Colon (tissue), 2 donors: ENCODE measurements around the gene MAST4.

Experiments
- FAIRE-seq: peaks from 2 replicates; lab custom pipeline; 2012; peaks lifted over from hg19 to GRCh38; lab: Jason Lieb, UNC
- donor health status: control.
- donor health status: control.

MAST4 gene

GRCh38 chr5:67135381-67135984, 539.3 kb downstream of the MAST4 start:
- no peak for FAIRE-seq

DNA sequence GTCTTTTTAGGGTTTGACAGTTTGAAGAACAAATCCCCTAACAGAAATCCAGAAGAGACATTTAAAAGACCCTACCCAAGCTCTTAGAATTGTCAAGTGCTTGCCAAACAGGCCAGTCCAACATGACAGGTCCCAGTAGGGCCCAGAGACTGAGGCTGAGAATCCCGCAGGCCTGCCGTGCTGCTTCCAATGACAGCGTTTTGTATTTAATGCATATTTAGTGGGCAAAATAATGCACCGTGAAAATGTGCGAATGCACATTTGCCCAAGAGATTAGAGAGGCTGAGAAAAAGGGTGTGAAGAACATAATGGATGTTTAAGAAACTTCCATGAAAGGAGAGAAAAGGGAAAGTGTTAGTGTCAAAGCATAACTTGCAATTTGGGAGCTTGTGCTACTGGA, 542.8 kb downstream of the MAST4 start:
- FAIRE-seq, result no peak

DNA sequence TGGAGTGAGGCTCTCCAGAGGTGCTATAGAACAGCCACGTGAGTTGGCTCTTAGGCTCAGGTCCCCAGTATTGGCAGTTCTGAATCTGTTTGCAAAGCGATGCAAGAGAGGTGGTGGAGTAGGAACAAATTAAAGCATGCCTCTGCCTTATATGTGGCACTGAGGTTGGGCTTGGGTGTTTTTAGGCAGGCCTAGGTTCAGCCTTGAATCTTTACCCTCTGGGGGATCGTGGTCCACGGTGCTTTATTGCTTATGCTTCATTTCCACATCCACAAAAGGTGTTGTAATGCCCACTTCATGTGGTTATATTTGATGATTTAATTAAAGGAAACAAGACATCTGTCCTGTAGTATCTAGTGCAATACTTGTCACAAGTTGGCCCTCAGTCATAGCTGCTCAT, 544.2 kb downstream of the MAST4 start:
- FAIRE-seq, result no peak

GRCh38 chr5:67141644-67142043, 545.5 kb downstream of the MAST4 start:
- FAIRE-seq, result no peak

DNA sequence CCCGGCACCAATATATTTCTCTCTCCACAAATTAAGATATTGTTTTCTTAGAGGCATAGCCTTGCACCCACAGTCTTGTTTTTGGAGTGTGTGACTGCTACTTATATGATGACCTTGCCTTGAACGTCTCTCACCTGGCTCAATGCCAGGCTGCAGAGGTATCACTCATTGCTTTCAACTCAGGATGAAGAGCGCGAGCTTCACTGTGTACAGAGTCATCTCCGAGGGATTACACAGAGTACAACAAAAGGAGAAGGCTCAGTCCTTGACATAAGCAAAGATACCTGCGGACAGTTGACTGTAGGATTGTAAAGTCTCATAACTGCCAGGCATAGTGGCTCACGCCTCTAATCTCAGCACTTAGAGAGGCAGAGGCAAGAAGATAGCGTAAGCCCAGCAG, 546.6 kb downstream of the MAST4 start:
- no peak for FAIRE-seq

GRCh38 chr5:67143549-67143948, 547.4 kb downstream of the MAST4 start:
- no peak for FAIRE-seq

DNA sequence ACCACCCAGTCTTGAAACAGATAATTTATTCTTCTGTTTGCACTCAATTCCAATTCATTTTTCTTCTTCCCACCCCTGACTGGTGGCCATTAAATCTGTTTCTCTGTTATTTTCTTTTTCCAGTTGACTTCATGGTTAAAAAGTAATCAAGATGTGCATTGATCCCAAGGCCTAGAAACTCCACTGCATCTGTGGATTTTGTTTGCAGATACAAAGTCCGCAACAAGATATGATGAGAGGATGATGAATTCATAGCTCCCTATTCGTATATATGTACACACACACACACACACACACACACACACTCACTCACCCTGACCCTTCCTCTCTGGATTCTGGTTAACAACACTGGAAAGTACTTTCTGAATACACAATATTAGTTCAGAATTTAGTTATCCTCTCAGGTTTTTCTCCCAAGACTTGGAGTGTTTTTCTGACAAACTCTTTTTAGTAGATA, 548.0 kb downstream of the MAST4 start:
- no peak for FAIRE-seq

GRCh38 chr5:67146574-67146973, 550.4 kb downstream of the MAST4 start:
- no peak for FAIRE-seq

DNA sequence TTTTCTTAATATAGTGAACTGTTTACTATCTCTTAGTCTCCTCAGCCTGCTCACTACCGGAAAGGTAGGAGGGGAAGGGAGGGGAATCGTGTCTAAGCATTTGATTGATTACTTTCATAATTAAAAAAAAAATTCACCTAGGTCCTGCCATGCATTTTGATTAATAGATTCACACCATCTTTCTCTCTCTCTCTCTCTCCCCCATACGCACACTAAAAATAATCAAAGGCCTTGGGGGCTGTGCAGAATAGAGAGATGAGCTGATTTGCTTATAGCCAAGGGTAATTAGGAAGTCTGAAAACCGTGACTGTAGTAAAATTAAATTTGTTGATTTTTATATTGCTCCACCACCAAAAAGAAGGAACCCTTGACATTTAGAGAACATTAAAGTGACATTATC, 550.8 kb downstream of the MAST4 start:
- no peak for FAIRE-seq

DNA sequence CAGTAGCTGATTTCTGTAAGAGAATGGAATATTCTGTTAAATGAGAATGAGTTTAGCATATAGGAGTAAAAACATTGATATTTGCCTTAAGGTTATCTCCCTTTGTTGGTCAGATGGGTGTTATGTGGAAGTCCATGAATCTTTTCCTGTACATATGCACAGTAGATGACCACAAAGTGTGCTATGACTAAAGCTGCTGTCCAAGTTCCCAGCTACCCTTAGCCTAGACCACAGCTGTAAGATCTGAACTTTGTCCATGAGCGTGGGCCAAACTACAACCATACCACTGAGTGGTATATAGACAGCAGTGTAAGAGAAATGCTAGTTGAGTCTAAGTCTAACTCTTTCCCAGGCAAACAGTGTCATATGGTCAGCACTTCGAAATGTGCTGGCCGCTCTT, 551.6 kb downstream of the MAST4 start:
- FAIRE-seq, result no peak

GRCh38 chr5:67149057-67149950, 553.1 kb downstream of the MAST4 start:
- no peak for FAIRE-seq

- no peak for FAIRE-seq
Observed at GRCh38 chr5:67149951-67150523, 553.8 kb downstream of the MAST4 start.

GRCh38 chr5:67152400-67152799, 556.2 kb downstream of the MAST4 start:
- FAIRE-seq, result no peak

GRCh38 chr5:67153292-67153691, 557.1 kb downstream of the MAST4 start:
- FAIRE-seq, result no peak

DNA sequence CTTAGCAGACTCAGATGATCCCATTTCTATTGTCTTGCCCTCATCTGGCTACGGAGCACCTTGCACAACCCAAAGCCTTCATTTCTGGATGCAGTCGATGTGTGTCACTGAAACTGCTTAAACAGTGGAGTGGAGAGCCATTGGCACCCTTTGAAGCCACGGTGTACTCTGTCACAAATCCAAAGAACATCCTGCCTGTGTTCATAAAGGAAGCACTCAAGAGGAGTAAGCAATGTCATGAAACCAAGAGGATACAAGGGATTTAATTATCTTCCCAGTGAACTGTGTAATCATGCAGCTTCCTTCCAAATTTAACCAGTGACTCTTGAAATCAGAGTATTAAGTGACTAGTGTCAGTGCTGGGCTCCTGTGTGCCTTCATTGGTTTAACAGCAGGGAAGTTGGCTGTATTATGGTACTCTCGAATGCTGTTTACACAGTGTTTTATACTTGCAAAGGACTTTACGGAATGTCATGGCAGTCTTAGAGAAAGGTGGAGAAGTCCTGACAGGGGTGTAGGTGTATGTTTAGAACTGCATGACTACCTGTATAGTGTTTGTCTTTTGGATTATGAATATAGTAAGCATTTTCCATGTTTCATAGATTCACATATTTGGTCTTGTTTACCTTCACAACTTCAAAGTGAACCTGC, 558.5 kb downstream of the MAST4 start:
- no peak for FAIRE-seq

DNA sequence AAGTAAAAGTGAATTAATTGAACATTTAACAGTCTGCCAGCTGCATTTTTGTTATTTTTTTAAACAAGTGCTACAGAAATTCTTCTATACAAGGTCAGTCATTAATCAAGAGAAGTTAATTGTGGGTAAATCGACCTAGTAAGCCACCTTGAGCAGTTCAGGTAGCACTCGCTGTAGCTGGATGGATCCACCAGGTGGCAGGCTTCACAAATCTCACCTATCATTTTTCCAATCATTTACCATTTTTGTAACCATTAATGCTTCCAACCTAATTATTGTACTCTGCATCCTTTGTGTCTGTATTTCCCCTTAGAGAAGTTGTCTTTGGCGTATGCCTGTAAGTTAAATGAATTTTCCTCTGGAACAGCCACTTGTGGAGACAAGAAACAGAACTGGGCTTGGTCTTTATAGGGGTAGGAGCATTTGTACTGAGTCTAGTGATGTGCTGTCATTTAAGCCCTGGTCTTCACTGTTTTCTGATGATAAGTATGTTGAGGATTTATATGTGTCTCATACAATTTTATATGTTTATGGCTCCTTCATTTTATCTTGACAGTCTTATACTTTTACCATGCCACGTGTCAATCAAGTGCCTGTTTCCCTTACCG, 560.9 kb downstream of the MAST4 start:
- no peak for FAIRE-seq

GRCh38 chr5:67160272-67160671, 564.1 kb downstream of the MAST4 start:
- no peak for FAIRE-seq

GRCh38 chr5:67160985-67161384, 564.8 kb downstream of the MAST4 start:
- no peak for FAIRE-seq

DNA sequence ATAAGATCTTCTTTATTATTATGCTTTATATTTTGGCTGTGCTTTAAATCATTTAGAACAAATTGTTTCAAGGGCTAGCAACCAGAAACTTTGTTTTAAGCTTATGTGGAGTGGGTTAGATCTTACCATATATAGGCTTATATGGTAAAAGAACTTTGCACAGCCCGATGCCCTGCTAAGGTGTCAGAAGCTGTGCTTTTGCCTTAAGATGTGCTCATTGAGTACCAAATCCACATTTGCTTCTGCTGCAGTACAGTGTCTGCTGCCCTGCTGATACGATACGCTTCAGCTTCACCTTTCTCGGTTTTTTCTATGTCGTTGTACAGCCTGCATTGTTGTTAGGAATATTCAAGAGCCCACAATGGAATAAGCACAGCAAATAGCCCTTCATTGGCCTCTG, 565.6 kb downstream of the MAST4 start:
- no peak for FAIRE-seq

DNA sequence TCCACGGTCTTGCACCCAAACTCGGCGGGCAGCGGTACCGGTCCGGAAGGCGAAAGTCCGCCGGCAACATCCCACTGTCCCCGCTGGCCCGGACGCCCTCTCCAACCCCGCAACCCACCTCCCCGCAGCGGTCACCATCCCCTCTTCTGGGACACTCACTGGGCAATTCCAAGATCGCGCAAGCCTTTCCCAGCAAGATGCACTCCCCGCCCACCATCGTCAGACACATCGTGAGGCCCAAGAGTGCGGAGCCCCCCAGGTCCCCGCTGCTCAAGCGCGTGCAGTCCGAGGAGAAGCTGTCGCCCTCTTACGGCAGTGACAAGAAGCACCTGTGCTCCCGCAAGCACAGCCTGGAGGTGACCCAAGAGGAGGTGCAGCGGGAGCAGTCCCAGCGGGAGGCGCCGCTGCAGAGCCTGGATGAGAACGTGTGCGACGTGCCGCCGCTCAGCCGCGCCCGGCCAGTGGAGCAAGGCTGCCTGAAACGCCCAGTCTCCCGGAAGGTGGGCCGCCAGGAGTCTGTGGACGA, 567.1 kb downstream of the MAST4 start:
- no peak for FAIRE-seq

- no peak for FAIRE-seq
Observed at GRCh38 chr5:67163863-67164595, 567.8 kb downstream of the MAST4 start.
